Liver (tissue), 9 donors: ENCODE data around the gene COPS7A. TPM values are rescaled to one million over a fixed set of nuclear protein-coding genes. Genes with fewer than 3 reads are reported as not detected.
A peak's percentile ranks its signal among the peaks of the same experiment; 100 is the strongest.

Experiments used
- DNase-seq: peaks from one replicate; pipeline ENCODE4 v3.0.0-alpha.2; 2017; ENCODE audit warnings: low spot score
- H3K27ac ChIP-seq, 2 donors: one replicate each; pipeline ENCODE4 v1.7.0; 2013; ENCODE audit warnings: inconsistent platforms in 2 of 2, low read length in 2 of 2, control low read depth in 1 of 2, low read depth in 1 of 2, mild to moderate bottlenecking in 1 of 2
- H3K27me3 ChIP-seq, 4 donors: one replicate each; pipeline versions ENCODE4 v1.6.1 to v1.7.0; 2013; ENCODE audit warnings: low read length in 3 of 4, inconsistent platforms in 1 of 4, mild to moderate bottlenecking in 1 of 4, moderate library complexity in 1 of 4; ENCODE audit not compliant: control insufficient read depth in 4 of 4, insufficient read depth in 4 of 4
- H3K36me3 ChIP-seq, 4 donors: one replicate each; pipeline versions ENCODE4 v1.6.1 to v1.7.0; 2013; ENCODE audit warnings: low read length in 3 of 4, mild to moderate bottlenecking in 3 of 4, low read depth in 1 of 4, moderate library complexity in 1 of 4; ENCODE audit not compliant: control insufficient read depth in 4 of 4, insufficient read depth in 3 of 4
- H3K4me1 ChIP-seq, 4 donors: one replicate each; pipeline versions ENCODE4 v1.6.1 to v1.7.0; 2013; ENCODE audit warnings: low read length in 3 of 4, mild to moderate bottlenecking in 3 of 4, moderate library complexity in 1 of 4; ENCODE audit not compliant: control insufficient read depth in 4 of 4, insufficient read depth in 4 of 4
- H3K4me3 ChIP-seq, 3 donors: one replicate each; pipeline versions ENCODE4 v1.6.1 to v1.7.0; 2013; ENCODE audit warnings: low read length in 3 of 3, control low read depth in 1 of 3, low read depth in 1 of 3, mild to moderate bottlenecking in 1 of 3
- H3K9ac ChIP-seq, 2 donors: one replicate each; pipeline ENCODE4 v1.7.0; 2013; ENCODE audit warnings: low read length in 2 of 2, mild to moderate bottlenecking in 2 of 2, moderate library complexity in 2 of 2, control low read depth in 1 of 2, low read depth in 1 of 2
- H3K9me3 ChIP-seq, 4 donors: one replicate each; pipeline versions ENCODE4 v1.6.1 to v1.7.0; 2013; ENCODE audit warnings: low read length in 3 of 4; ENCODE audit not compliant: control insufficient read depth in 4 of 4
- EGR1 ChIP-seq, 2 donors: IDR thresholded peaks; 2 replicates each; pipeline ENCODE4 v1.6.1; 2016 to 2018; ENCODE audit warnings: antibody characterized with exemption in 2 of 2, low read depth in 2 of 2
- FOXA1 ChIP-seq: IDR thresholded peaks from 2 replicates; pipeline ENCODE4 v1.6.1; 2016; ENCODE audit warnings: antibody characterized with exemption
- FOXA2 ChIP-seq: IDR thresholded peaks from 2 replicates; pipeline ENCODE4 v1.6.1; 2016; ENCODE audit warnings: antibody characterized with exemption
- GABPA ChIP-seq, 2 donors: IDR thresholded peaks in 1 of 2; conservative IDR thresholded peaks in 1 of 2; 2 replicates each; pipeline ENCODE4 v1.6.1; 2016; ENCODE audit warnings: antibody characterized with exemption in 2 of 2, mild to moderate bottlenecking in 1 of 2, moderate library complexity in 1 of 2
- HNF4A ChIP-seq, 2 donors: conservative IDR thresholded peaks; 2 replicates each; pipeline ENCODE4 v1.6.1; 2016; ENCODE audit warnings: antibody characterized with exemption in 2 of 2, mild to moderate bottlenecking in 2 of 2
- HNF4G ChIP-seq: IDR thresholded peaks from 2 replicates; pipeline ENCODE4 v1.6.1; 2016; ENCODE audit warnings: antibody characterized with exemption
- JUND ChIP-seq, 2 donors: IDR thresholded peaks; 2 replicates each; pipeline ENCODE4 v1.6.1; 2016; ENCODE audit warnings: antibody characterized with exemption in 2 of 2
- NR2F2 ChIP-seq: IDR thresholded peaks from 2 replicates; pipeline ENCODE4 v1.6.1; 2016; ENCODE audit warnings: antibody characterized with exemption
- RAD21 ChIP-seq, 2 donors: IDR thresholded peaks; 2 replicates each; pipeline ENCODE4 v1.6.1; 2016; ENCODE audit warnings: antibody characterized with exemption in 2 of 2, mild to moderate bottlenecking in 2 of 2
- RXRA ChIP-seq, 2 donors: IDR thresholded peaks; 2 replicates each; pipeline ENCODE4 v1.6.1; 2017 to 2018; ENCODE audit warnings: antibody characterized with exemption in 2 of 2, mild to moderate bottlenecking in 1 of 2
- SP1 ChIP-seq: IDR thresholded peaks from 2 replicates; pipeline ENCODE4 v1.6.1; 2018; ENCODE audit warnings: antibody characterized with exemption, mild to moderate bottlenecking
- TAF1 ChIP-seq: conservative IDR thresholded peaks from 2 replicates; pipeline ENCODE4 v1.6.1; 2016; ENCODE audit warnings: antibody characterized with exemption, mild to moderate bottlenecking
- YY1 ChIP-seq: IDR thresholded peaks from 2 replicates; pipeline ENCODE4 v1.6.1; 2016; ENCODE audit warnings: antibody characterized with exemption, mild to moderate bottlenecking
- WGBS: extraction: QIAGEN DNeasy Blood & Tissue Kit; methylation state at CpG from one replicate; pipeline ENCODE4 v1.1.7; 2013; 5-methylcytosine and 5-hydroxymethylcytosine counted together
- polyA plus RNA-seq, 2 donors: library from polyadenylated mRNA; stranded (reverse) in 1 of 2; unstranded in 1 of 2; fragments of 200-250 nt in 1 of 2; fragments of >200 nt in 1 of 2; fragmentation: Nextera tagmentation in 1 of 2; extraction: Ambion mirVana in 1 of 2; gene quantifications; one replicate each; pipeline versions ENCODE4 v1.2.1 to v1.2.3, GENCODE V29; 2013 to 2015
- total RNA-seq, 2 donors: library from RNA; depleted of rRNA; stranded (reverse); fragments of >200 nt; gene quantifications; one replicate each; pipeline ENCODE4 v1.2.3, GENCODE V29; 2014
- TF ChIP-seq, protein P1 (sequence below): IDR thresholded peaks from 2 replicates; pipeline ENCODE4 v1.6.1; 2016; ENCODE audit warnings: antibody characterized with exemption
- TF ChIP-seq, protein P2 (sequence below): IDR thresholded peaks from 2 replicates; pipeline ENCODE4 v1.6.1; 2016; ENCODE audit warnings: antibody characterized with exemption
- TF ChIP-seq, protein P3 (sequence below): IDR thresholded peaks from 2 replicates; pipeline ENCODE4 v1.6.1; 2016; ENCODE audit warnings: antibody characterized with exemption
- TF ChIP-seq, protein P4 (sequence below): fragments of 150-350 bp; IDR thresholded peaks from 2 replicates; pipeline ENCODE4 v1.5.1; 2017; ENCODE audit warnings: improper control_type of control experiment, low read depth, low read length; ENCODE audit not compliant: missing input control
- TF ChIP-seq, protein P5 (sequence below): IDR thresholded peaks from 2 replicates; pipeline ENCODE4 v1.6.1; 2016; ENCODE audit warnings: antibody characterized with exemption, mild to moderate bottlenecking
- donor health status: healthy.
- donor health status: healthy.
- donor health status: healthy.
- donor health status: healthy.
- donor health status: healthy.

The COPS7A gene, protein sequence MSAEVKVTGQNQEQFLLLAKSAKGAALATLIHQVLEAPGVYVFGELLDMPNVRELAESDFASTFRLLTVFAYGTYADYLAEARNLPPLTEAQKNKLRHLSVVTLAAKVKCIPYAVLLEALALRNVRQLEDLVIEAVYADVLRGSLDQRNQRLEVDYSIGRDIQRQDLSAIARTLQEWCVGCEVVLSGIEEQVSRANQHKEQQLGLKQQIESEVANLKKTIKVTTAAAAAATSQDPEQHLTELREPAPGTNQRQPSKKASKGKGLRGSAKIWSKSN
- total RNA-seq (10 to 100 TPM; 26.0 to 31.3 TPM), polyA plus RNA-seq (10 to 100 TPM; 33.5 to 37.7 TPM)

DNA sequence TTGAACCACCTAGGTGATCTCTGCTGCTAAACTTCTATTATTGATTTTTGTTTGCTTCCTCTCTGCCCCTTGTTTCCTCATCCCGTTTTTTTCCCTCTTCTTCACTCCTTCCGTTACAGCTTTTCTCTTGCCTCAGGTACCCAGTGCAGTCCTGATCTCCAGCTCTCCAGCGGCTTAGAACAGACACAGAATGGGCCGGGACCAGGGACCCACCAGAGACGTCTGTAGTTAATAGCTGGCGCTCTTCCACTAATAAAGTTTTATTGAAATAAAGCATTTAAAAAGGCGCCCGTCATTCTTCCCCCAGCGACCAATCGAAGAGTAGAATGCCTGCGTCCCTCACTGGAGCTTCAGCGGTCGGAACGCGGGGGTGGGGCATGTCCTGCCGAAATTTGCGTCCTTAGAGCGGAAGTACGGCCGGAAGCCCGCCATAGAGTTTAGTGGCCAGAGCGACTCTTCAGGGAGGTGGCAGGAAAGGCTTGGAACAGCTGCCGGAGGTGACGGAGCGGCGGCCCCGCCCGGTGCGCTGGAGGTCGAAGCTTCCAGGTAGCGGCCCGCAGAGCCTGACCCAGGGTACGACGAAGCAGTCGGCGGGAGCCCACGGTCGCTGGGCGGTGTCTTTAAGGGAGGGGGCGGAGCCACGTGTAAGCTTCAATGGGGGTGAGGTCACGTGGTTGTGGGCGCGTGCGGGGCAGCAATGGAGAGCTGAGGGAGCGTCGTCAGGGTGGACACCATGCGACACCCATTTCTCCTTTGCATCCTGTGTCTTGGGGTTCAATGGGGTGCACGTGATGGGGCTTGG lies at the start of gene COPS7A:
Gene COPS7A, plus strand, starts transcription at position 440 of the 802 bp plus-strand sequence. CDS start 611 bp downstream, outside the sequence.
- Histone ChIP-seq H3K36me3 (peaks cover 2 to 15% (median 12%) of the 10 kb centered on the region in 4 donors), H3K4me3 (peak within 1 kb of the TSS; percentile 62 to 87 (median 85)), H3K9ac (peak within 1 kb of the TSS; percentile 15 to 49), H3K27me3 (no peaks in the 10 kb centered on the region), H3K4me1 (peaks cover 2 to 15% (median 7%) of the 10 kb centered on the region in 4 donors), H3K27ac (peak within 1 kb of the TSS; percentile 76 to 82), H3K9me3 (no peaks in the 10 kb centered on the region)
- under 1% methylated on average over 49 of the region's 49 CpGs for WGBS
- TF ChIP-seq EGR1 (IDR thresholded peaks at IDR 0.05; ENCODE audit: low read depth in 2 of 2) (peak; percentile 97 to 99), GABPA (IDR thresholded peaks at IDR 0.05 in 1 of 2, conservative IDR thresholded peaks at IDR 0.05 in 1 of 2) (peak; percentile 91 to 99), TAF1 (peak; percentile 24), RAD21 (IDR thresholded peaks at IDR 0.05) (peak; percentile 19 to 53), HNF4A (conservative IDR thresholded peaks at IDR 0.05) (peak; percentile 21 to 39), FOXA1 (peak; percentile 4), FOXA2 (no peak), HNF4G (no peak), RXRA (IDR thresholded peaks at IDR 0.05) (peak; percentile 45 to 78), JUND (IDR thresholded peaks at IDR 0.05) (peak in 1 of 2 donors; percentile 45), YY1 (peak; percentile 94), SP1 (peak; percentile 90), NR2F2 (peak; percentile 69)
- TF ChIP-seq, protein P1, sequence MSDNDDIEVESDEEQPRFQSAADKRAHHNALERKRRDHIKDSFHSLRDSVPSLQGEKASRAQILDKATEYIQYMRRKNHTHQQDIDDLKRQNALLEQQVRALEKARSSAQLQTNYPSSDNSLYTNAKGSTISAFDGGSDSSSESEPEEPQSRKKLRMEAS, result peak; percentile 87
- TF ChIP-seq, protein P2, sequence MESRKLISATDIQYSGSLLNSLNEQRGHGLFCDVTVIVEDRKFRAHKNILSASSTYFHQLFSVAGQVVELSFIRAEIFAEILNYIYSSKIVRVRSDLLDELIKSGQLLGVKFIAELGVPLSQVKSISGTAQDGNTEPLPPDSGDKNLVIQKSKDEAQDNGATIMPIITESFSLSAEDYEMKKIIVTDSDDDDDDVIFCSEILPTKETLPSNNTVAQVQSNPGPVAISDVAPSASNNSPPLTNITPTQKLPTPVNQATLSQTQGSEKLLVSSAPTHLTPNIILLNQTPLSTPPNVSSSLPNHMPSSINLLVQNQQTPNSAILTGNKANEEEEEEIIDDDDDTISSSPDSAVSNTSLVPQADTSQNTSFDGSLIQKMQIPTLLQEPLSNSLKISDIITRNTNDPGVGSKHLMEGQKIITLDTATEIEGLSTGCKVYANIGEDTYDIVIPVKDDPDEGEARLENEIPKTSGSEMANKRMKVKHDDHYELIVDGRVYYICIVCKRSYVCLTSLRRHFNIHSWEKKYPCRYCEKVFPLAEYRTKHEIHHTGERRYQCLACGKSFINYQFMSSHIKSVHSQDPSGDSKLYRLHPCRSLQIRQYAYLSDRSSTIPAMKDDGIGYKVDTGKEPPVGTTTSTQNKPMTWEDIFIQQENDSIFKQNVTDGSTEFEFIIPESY, result peak; percentile 51
- TF ChIP-seq, protein P3, sequence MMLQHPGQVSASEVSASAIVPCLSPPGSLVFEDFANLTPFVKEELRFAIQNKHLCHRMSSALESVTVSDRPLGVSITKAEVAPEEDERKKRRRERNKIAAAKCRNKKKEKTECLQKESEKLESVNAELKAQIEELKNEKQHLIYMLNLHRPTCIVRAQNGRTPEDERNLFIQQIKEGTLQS, result peak; percentile 58
- TF ChIP-seq, protein P4, sequence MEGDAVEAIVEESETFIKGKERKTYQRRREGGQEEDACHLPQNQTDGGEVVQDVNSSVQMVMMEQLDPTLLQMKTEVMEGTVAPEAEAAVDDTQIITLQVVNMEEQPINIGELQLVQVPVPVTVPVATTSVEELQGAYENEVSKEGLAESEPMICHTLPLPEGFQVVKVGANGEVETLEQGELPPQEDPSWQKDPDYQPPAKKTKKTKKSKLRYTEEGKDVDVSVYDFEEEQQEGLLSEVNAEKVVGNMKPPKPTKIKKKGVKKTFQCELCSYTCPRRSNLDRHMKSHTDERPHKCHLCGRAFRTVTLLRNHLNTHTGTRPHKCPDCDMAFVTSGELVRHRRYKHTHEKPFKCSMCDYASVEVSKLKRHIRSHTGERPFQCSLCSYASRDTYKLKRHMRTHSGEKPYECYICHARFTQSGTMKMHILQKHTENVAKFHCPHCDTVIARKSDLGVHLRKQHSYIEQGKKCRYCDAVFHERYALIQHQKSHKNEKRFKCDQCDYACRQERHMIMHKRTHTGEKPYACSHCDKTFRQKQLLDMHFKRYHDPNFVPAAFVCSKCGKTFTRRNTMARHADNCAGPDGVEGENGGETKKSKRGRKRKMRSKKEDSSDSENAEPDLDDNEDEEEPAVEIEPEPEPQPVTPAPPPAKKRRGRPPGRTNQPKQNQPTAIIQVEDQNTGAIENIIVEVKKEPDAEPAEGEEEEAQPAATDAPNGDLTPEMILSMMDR, result no peak
- TF ChIP-seq, protein P5, sequence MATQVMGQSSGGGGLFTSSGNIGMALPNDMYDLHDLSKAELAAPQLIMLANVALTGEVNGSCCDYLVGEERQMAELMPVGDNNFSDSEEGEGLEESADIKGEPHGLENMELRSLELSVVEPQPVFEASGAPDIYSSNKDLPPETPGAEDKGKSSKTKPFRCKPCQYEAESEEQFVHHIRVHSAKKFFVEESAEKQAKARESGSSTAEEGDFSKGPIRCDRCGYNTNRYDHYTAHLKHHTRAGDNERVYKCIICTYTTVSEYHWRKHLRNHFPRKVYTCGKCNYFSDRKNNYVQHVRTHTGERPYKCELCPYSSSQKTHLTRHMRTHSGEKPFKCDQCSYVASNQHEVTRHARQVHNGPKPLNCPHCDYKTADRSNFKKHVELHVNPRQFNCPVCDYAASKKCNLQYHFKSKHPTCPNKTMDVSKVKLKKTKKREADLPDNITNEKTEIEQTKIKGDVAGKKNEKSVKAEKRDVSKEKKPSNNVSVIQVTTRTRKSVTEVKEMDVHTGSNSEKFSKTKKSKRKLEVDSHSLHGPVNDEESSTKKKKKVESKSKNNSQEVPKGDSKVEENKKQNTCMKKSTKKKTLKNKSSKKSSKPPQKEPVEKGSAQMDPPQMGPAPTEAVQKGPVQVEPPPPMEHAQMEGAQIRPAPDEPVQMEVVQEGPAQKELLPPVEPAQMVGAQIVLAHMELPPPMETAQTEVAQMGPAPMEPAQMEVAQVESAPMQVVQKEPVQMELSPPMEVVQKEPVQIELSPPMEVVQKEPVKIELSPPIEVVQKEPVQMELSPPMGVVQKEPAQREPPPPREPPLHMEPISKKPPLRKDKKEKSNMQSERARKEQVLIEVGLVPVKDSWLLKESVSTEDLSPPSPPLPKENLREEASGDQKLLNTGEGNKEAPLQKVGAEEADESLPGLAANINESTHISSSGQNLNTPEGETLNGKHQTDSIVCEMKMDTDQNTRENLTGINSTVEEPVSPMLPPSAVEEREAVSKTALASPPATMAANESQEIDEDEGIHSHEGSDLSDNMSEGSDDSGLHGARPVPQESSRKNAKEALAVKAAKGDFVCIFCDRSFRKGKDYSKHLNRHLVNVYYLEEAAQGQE, result peak; percentile 54
- DNase-seq, result peak; percentile 95
